ENCODE measurements around the gene NSMF.

NSMF gene

GRCh38 chr9:137492464-137493363 lies 33.6 kb upstream of the NSMF start:
- in situ Hi-C loops (cut with HindIII; ENCODE audit: low sequenced_read_pairs) = no loop called here

GRCh38 chr9:137491735-137492432 lies 32.8 kb upstream of the NSMF start:
- in situ Hi-C loops (cut with HindIII; ENCODE audit: low sequenced_read_pairs) = no loop called here

GRCh38 chr9:137490532-137491186 lies 31.5 kb upstream of the NSMF start:
- in situ Hi-C loops (cut with HindIII; ENCODE audit: low sequenced_read_pairs) = no loop called here

- in situ Hi-C loops (cut with HindIII; ENCODE audit: low sequenced_read_pairs) = no loop called here
Measured at GRCh38 chr9:137488906-137489305, 29.8 kb upstream of the NSMF start.

GRCh38 chr9:137488327-137488653 lies 29.2 kb upstream of the NSMF start:
- in situ Hi-C loops (cut with HindIII; ENCODE audit: low sequenced_read_pairs) = no loop called here

- in situ Hi-C loops (cut with HindIII; ENCODE audit: low sequenced_read_pairs) = no loop called here
Measured at GRCh38 chr9:137487454-137488326, 28.6 kb upstream of the NSMF start.

GRCh38 chr9:137486545-137487453 lies 27.7 kb upstream of the NSMF start:
- in situ Hi-C loops (cut with HindIII; ENCODE audit: low sequenced_read_pairs) = no loop called here

- in situ Hi-C loops (cut with HindIII; ENCODE audit: low sequenced_read_pairs) = no loop called here
Measured at GRCh38 chr9:137486141-137486490, 27.0 kb upstream of the NSMF start.

- in situ Hi-C loops (cut with HindIII; ENCODE audit: low sequenced_read_pairs) = no loop called here
Measured at GRCh38 chr9:137485343-137486140, 26.4 kb upstream of the NSMF start.

GRCh38 chr9:137484551-137485315 lies 25.6 kb upstream of the NSMF start:
- in situ Hi-C loops (cut with HindIII; ENCODE audit: low sequenced_read_pairs) = no loop called here

GRCh38 chr9:137482094-137482781 lies 23.1 kb upstream of the NSMF start:
- in situ Hi-C loops (cut with HindIII; ENCODE audit: low sequenced_read_pairs) = no loop called here

- in situ Hi-C loops (cut with HindIII; ENCODE audit: low sequenced_read_pairs) = no loop called here
Measured at GRCh38 chr9:137480686-137481683, 21.9 kb upstream of the NSMF start.

- in situ Hi-C loops (cut with HindIII; ENCODE audit: low sequenced_read_pairs) = no loop called here
Measured at GRCh38 chr9:137479892-137480685, 21.0 kb upstream of the NSMF start.

- in situ Hi-C loops (cut with HindIII; ENCODE audit: low sequenced_read_pairs) = no loop called here
Measured at GRCh38 chr9:137478962-137479861, 20.1 kb upstream of the NSMF start.

GRCh38 chr9:137478613-137478961 lies 19.5 kb upstream of the NSMF start:
- in situ Hi-C loops (cut with HindIII; ENCODE audit: low sequenced_read_pairs) = no loop called here
